ENCODE data around the gene WFDC1. TPM values are rescaled to one million over a fixed set of nuclear protein-coding genes. Genes with fewer than 3 reads are reported as not detected.

WFDC1 gene
- total RNA-seq, 2 donors from 2014 or later: 0.90 TPM; not detected in 1

GRCh38 chr16:84282533-84282932 is 12.1 kb upstream of the WFDC1 start:
- Mint-ChIP-seq H3K36me3 (ENCODE audit: low read depth) (no peaks in the 10 kb centered on the region), H3K27me3 (peaks cover 8% of the 10 kb centered on the region), H3K27ac (no peak overlapping the region), H3K4me1 (peaks cover 6% of the 10 kb centered on the region), H3K9me3 (no peaks in the 10 kb centered on the region), H3K4me3 (no peak overlapping the region)
- no peak for ATAC-seq (replicated peaks)

- Mint-ChIP-seq H3K27ac (peak overlapping the region; percentile 58), H3K4me3 (no peak overlapping the region), H3K36me3 (ENCODE audit: low read depth) (no peaks in the 10 kb centered on the region), H3K27me3 (peaks cover 17% of the 10 kb centered on the region), H3K9me3 (no peaks in the 10 kb centered on the region), H3K4me1 (peaks cover 6% of the 10 kb centered on the region)
- no peak for ATAC-seq (replicated peaks)
Observed at GRCh38 chr16:84283314-84284153, 11.1 kb upstream of the WFDC1 start.

- H3K36me3 Mint-ChIP-seq (ENCODE audit: low read depth): no peaks in the 10 kb centered on the region
- peaks cover 6% of the 10 kb centered on the region for H3K4me1 Mint-ChIP-seq
- H3K9me3 Mint-ChIP-seq: no peaks in the 10 kb centered on the region
- peaks cover 19% of the 10 kb centered on the region for H3K27me3 Mint-ChIP-seq
- no peak overlapping the region for H3K27ac Mint-ChIP-seq
- no peak overlapping the region for H3K4me3 Mint-ChIP-seq
- no peak for ATAC-seq (replicated peaks)
Observed at GRCh38 chr16:84284154-84284722, 10.4 kb upstream of the WFDC1 start.

GRCh38 chr16:84286578-84287240 is 8.0 kb upstream of the WFDC1 start:
- Mint-ChIP-seq H3K36me3 (ENCODE audit: low read depth) (no peaks in the 10 kb centered on the region), H3K27ac (no peak overlapping the region), H3K9me3 (no peaks in the 10 kb centered on the region), H3K4me1 (peaks cover 6% of the 10 kb centered on the region), H3K4me3 (no peak overlapping the region), H3K27me3 (peaks cover 32% of the 10 kb centered on the region)
- ATAC-seq (replicated peaks): no peak

- no peak for ATAC-seq (replicated peaks)
- Mint-ChIP-seq H3K36me3 (ENCODE audit: low read depth) (no peaks in the 10 kb centered on the region), H3K4me3 (no peak overlapping the region)
Observed at GRCh38 chr16:84288902-84289301, 5.8 kb upstream of the WFDC1 start.

GRCh38 chr16:84291226-84291625 is 3.5 kb upstream of the WFDC1 start:
- ATAC-seq (replicated peaks): no peak
- no peaks in the 10 kb centered on the region for H3K9me3 Mint-ChIP-seq
- H3K4me1 Mint-ChIP-seq: no peaks in the 10 kb centered on the region
- peaks cover 52% of the 10 kb centered on the region for H3K27me3 Mint-ChIP-seq
- H3K27ac Mint-ChIP-seq: no peak overlapping the region
- H3K4me3 Mint-ChIP-seq: no peak overlapping the region
- no peaks in the 10 kb centered on the region for H3K36me3 Mint-ChIP-seq (ENCODE audit: low read depth)

More at GRCh38 chr16:84288902-84289301, 5.8 kb upstream of the WFDC1 start:
- H3K4me1 Mint-ChIP-seq: no peaks in the 10 kb centered on the region
- H3K9me3 Mint-ChIP-seq: no peaks in the 10 kb centered on the region
- peaks cover 35% of the 10 kb centered on the region for H3K27me3 Mint-ChIP-seq
- no peak overlapping the region for H3K27ac Mint-ChIP-seq

- Mint-ChIP-seq H3K27ac (no peak overlapping the region), H3K27me3 (peaks cover 57% of the 10 kb centered on the region), H3K36me3 (ENCODE audit: low read depth) (no peaks in the 10 kb centered on the region), H3K9me3 (no peaks in the 10 kb centered on the region), H3K4me1 (no peaks in the 10 kb centered on the region), H3K4me3 (no peak overlapping the region)
- ATAC-seq (replicated peaks): no peak
Observed at GRCh38 chr16:84292011-84292410, 2.7 kb upstream of the WFDC1 start.

- Mint-ChIP-seq H3K27ac (no peak overlapping the region), H3K36me3 (ENCODE audit: low read depth) (no peaks in the 10 kb centered on the region), H3K4me1 (no peaks in the 10 kb centered on the region), H3K27me3 (peaks cover 49% of the 10 kb centered on the region), H3K9me3 (no peaks in the 10 kb centered on the region), H3K4me3 (no peak overlapping the region)
- no peak for ATAC-seq (replicated peaks)
Observed at GRCh38 chr16:84293406-84293805, 1.3 kb upstream of the WFDC1 start.

GRCh38 chr16:84294117-84294516 is 561 bp upstream of the WFDC1 start:
- Mint-ChIP-seq H3K4me1 (no peaks in the 10 kb centered on the region), H3K36me3 (ENCODE audit: low read depth) (no peaks in the 10 kb centered on the region), H3K27ac (no peak overlapping the region), H3K9me3 (no peaks in the 10 kb centered on the region), H3K4me3 (no peak overlapping the region), H3K27me3 (peaks cover 46% of the 10 kb centered on the region)
- no peak for ATAC-seq (replicated peaks)

GRCh38 chr16:84295203-84295860 is 654 bp downstream of the WFDC1 start:
- Mint-ChIP-seq H3K27ac (no peak overlapping the region), H3K36me3 (ENCODE audit: low read depth) (no peaks in the 10 kb centered on the region), H3K9me3 (no peaks in the 10 kb centered on the region), H3K4me3 (no peak overlapping the region), H3K4me1 (no peaks in the 10 kb centered on the region), H3K27me3 (peaks cover 39% of the 10 kb centered on the region)
- ATAC-seq (replicated peaks): no peak

- H3K36me3 Mint-ChIP-seq (ENCODE audit: low read depth): no peaks in the 10 kb centered on the region
- ATAC-seq (replicated peaks): no peak
- H3K4me1 Mint-ChIP-seq: no peaks in the 10 kb centered on the region
- H3K9me3 Mint-ChIP-seq: no peaks in the 10 kb centered on the region
- H3K27me3 Mint-ChIP-seq: peaks cover 26% of the 10 kb centered on the region
- H3K27ac Mint-ChIP-seq: no peak overlapping the region
- no peak overlapping the region for H3K4me3 Mint-ChIP-seq
Observed at GRCh38 chr16:84298376-84298899, 3.8 kb downstream of the WFDC1 start.

- H3K4me1 Mint-ChIP-seq: no peaks in the 10 kb centered on the region
- peaks cover 16% of the 10 kb centered on the region for H3K27me3 Mint-ChIP-seq
- no peaks in the 10 kb centered on the region for H3K9me3 Mint-ChIP-seq
- H3K27ac Mint-ChIP-seq: no peak overlapping the region
- ATAC-seq (replicated peaks): no peak
- no peak overlapping the region for H3K4me3 Mint-ChIP-seq
- H3K36me3 Mint-ChIP-seq (ENCODE audit: low read depth): no peaks in the 10 kb centered on the region
Observed at GRCh38 chr16:84299734-84300440, 5.2 kb downstream of the WFDC1 start.

- no peak for ATAC-seq (replicated peaks)
- no peaks in the 10 kb centered on the region for H3K9me3 Mint-ChIP-seq
- H3K4me3 Mint-ChIP-seq: no peak overlapping the region
- H3K27me3 Mint-ChIP-seq: peaks cover 10% of the 10 kb centered on the region
- H3K27ac Mint-ChIP-seq: no peak overlapping the region
- H3K4me1 Mint-ChIP-seq: no peaks in the 10 kb centered on the region
- H3K36me3 Mint-ChIP-seq (ENCODE audit: low read depth): no peaks in the 10 kb centered on the region
Observed at GRCh38 chr16:84302111-84302954, 7.7 kb downstream of the WFDC1 start.
